HepG2 (cell line): ENCODE data around the gene HOTAIR. TPM values are rescaled to one million over a fixed set of nuclear protein-coding genes. Genes with fewer than 3 reads are reported as not detected.

Source experiments
- ATAC-seq: fragments of 200-7000 bp; cut with Tn5 transposase; 3 replicates; pipeline ENCODE4 v1.9.1; 2020; ENCODE audit warnings: mild to moderate bottlenecking, moderate library complexity
- BruUV-seq: library from RNA; stranded (reverse); fragments of 400-500 nt; replicated peaks from 2 replicates; lab custom pipeline; 2021; lab: Mats Ljungman, UMichigan
- CTCF ChIA-PET: fragments of 300-600 bp; formaldehyde crosslinking; extraction: SDS; loops from one replicate; lab custom pipeline; 2021; ENCODE audit warnings: low total read pairs, inconsistent platforms, low intra/inter-chr PET ratio; lab: Yijun Ruan, JAX
- POLR2A ChIA-PET: fragments of 350-600 bp; sonication (Branson Sonifier 250); formaldehyde crosslinking; loops from one replicate; lab custom pipeline; 2020; ENCODE audit warnings: antibody characterized with exemption, inconsistent platforms; lab: Yijun Ruan, JAX
- DNase-seq: peaks from one replicate; pipeline ENCODE4 v3.0.0-alpha.2; 2015; ENCODE audit warnings: low spot score
- FAIRE-seq: peaks from 3 replicates; lab custom pipeline; 2011; peaks lifted over from hg19 to GRCh38; lab: Jason Lieb, UNC
- H2AFZ ChIP-seq: one replicate; pipeline ENCODE4 v1.6.1; 2011; ENCODE audit warnings: low read length, inconsistent platforms
- H3K27ac ChIP-seq: fragments of 300-600 bp; 3 replicates; pipeline ENCODE4 v1.8.0; 2011; ENCODE audit warnings: mixed run types, mild to moderate bottlenecking, mixed read lengths, low read length, inconsistent platforms; ENCODE audit not compliant: insufficient read depth; ENCODE audit errors: extremely low read length
- H3K27me3 ChIP-seq, 2 experiments: fragments of 200-600 bp in 1 of 2; 2 replicates in 1 of 2; 3 replicates in 1 of 2; pipeline versions ENCODE4 v1.6.0 to v1.8.0; 2011; ENCODE audit warnings: low read length in 2 of 2, mild to moderate bottlenecking in 2 of 2, moderate library complexity in 2 of 2, inconsistent platforms in 1 of 2; ENCODE audit not compliant: insufficient read depth in 2 of 2, control insufficient read depth in 1 of 2
- H3K36me3 ChIP-seq, 2 experiments: fragments of 200-600 bp in 1 of 2; replicated peaks in 1 of 2; 2 replicates in 1 of 2; 3 replicates in 1 of 2; pipeline versions ENCODE4 v1.5.1 to v1.8.0; 2011; ENCODE audit warnings: low read length in 2 of 2, inconsistent platforms in 1 of 2; ENCODE audit not compliant: insufficient read depth in 2 of 2, control insufficient read depth in 1 of 2
- H3K4me1 ChIP-seq: 2 replicates; pipeline ENCODE4 v1.5.1; 2012; ENCODE audit warnings: low read length, inconsistent platforms; ENCODE audit not compliant: insufficient read depth
- H3K4me2 ChIP-seq: 2 replicates; pipeline ENCODE4 v1.6.0; 2011; ENCODE audit warnings: low read depth, low read length, inconsistent platforms
- H3K4me3 ChIP-seq, 3 experiments: fragments of 200-600 bp in 1 of 3; sonication (generic), shearing (Covaris generic) in 1 of 3; replicated peaks in 1 of 3; 2 replicates each; pipeline ENCODE4 v1.5.1; 2011 to 2016; ENCODE audit warnings: low read length in 3 of 3, inconsistent platforms in 2 of 3, low read depth in 2 of 3, mild to moderate bottlenecking in 2 of 3, control low read depth in 1 of 3, mixed read lengths in 1 of 3; ENCODE audit not compliant: insufficient read depth in 1 of 3
- H3K79me2 ChIP-seq: one replicate; pipeline ENCODE4 v1.6.1; 2011; ENCODE audit warnings: low read length, inconsistent platforms; ENCODE audit not compliant: insufficient read depth
- H3K9ac ChIP-seq: 2 replicates; pipeline ENCODE4 v1.6.0; 2011; ENCODE audit warnings: mild to moderate bottlenecking, low read depth, low read length, inconsistent platforms; ENCODE audit not compliant: insufficient read depth
- H3K9me3 ChIP-seq: 2 replicates; pipeline ENCODE4 v1.5.1; 2012; ENCODE audit warnings: mild to moderate bottlenecking, low read length
- H4K20me1 ChIP-seq: 2 replicates; pipeline ENCODE4 v1.6.0; 2011; ENCODE audit warnings: inconsistent platforms, mild to moderate bottlenecking, low read length, moderate library complexity; ENCODE audit not compliant: insufficient read depth
- CSRNP1 ChIP-seq: sonication (generic); formaldehyde crosslinking; IDR thresholded peaks from 2 replicates; pipeline ENCODE4 v1.8.1; 2023; ENCODE audit warnings: mild to moderate bottlenecking, missing genetic modification reagents
- DMTF1 ChIP-seq: sonication (generic); formaldehyde crosslinking; IDR thresholded peaks from 2 replicates; pipeline ENCODE4 v1.4.0; 2020; ENCODE audit warnings: mild to moderate bottlenecking, missing genetic modification reagents
- ELF3 ChIP-seq: IDR thresholded peaks from 2 replicates; pipeline ENCODE4 v1.6.1; 2016; ENCODE audit warnings: missing genetic modification reagents, missing compliant biosample characterization
- GPN1 ChIP-seq: sonication (generic); formaldehyde crosslinking; IDR thresholded peaks from 2 replicates; pipeline ENCODE4 v1.5.1; 2020; ENCODE audit warnings: missing genetic modification reagents, borderline replicate concordance
- IKZF1 ChIP-seq: fragments of 450-650 bp; IDR thresholded peaks from 2 replicates; pipeline ENCODE4 v1.7.1; 2016
- NBN ChIP-seq: fragments of 450-650 bp; conservative IDR thresholded peaks from 2 replicates; pipeline ENCODE4 v1.6.1; 2017
- RBFOX2 ChIP-seq: fragments of 200-400 bp; formaldehyde crosslinking; IDR thresholded peaks from 2 replicates; pipeline ENCODE4 v1.6.1; 2017; ENCODE audit warnings: low read depth, mild to moderate bottlenecking, low read length
- TEAD2 ChIP-seq: sonication (generic); formaldehyde crosslinking; IDR thresholded peaks from 2 replicates; pipeline ENCODE4 v1.9.0; 2021; ENCODE audit warnings: missing genetic modification reagents
- ZNF275 ChIP-seq: sonication (generic); formaldehyde crosslinking; IDR thresholded peaks from 2 replicates; pipeline ENCODE4 v1.8.0; 2022; ENCODE audit warnings: missing genetic modification reagents, mild to moderate bottlenecking, inconsistent platforms, borderline replicate concordance
- ZNF510 ChIP-seq: sonication (generic); formaldehyde crosslinking; IDR thresholded peaks from 2 replicates; pipeline ENCODE4 v1.4.0; 2020; ENCODE audit warnings: low read depth, mild to moderate bottlenecking, missing genetic modification reagents
- WGBS: methylation state at CpG from one replicate; pipeline ENCODE4 v1.1.6; 2017; ENCODE audit warnings: low lambda C conversion rate; 5-methylcytosine and 5-hydroxymethylcytosine counted together
- in situ Hi-C: cut with HindIII; loops from 2 replicates; pipeline ENCODE4 v1.10.0; 2017; ENCODE audit warnings: low pct_unique_long_range_greater_than_20kb; ENCODE audit not compliant: extremely low pct_ligation_motif_present
- intact Hi-C: fragments of 100-400 bp; cut with micrococcal nuclease; formaldehyde crosslinking; loops from one replicate; pipeline ENCODE4 v1.10.0; 2022; ENCODE audit not compliant: unreplicated experiment
- polyA plus RNA-seq, 8 experiments: library from polyadenylated mRNA; depleted of rRNA in 3 of 8; stranded (reverse) in 7 of 8; unstranded in 1 of 8; fragments of >200 nt; fragmentation: Illumina TruSeq in 4 of 8; extraction: Trizol in 4 of 8; gene quantifications; 2 replicates each; pipeline versions ENCODE4 v1.2.1 to v1.2.3, GENCODE V29; 2011 to 2016; ENCODE audit warnings: low read depth in 4 of 8, missing spikeins in 1 of 8, mixed read lengths in 1 of 8; ENCODE audit not compliant: insufficient read depth in 1 of 8
- total RNA-seq, 5 experiments: library from RNA; depleted of rRNA; stranded (reverse); fragments of >200 nt; fragmentation: Illumina TruSeq; extraction: Trizol; gene quantifications; 2 replicates each; pipeline ENCODE4 v1.2.3, GENCODE V29; 2016; ENCODE audit warnings: low read depth in 1 of 5

The HOTAIR gene
- total and polyA plus RNA-seq, 2 of the 13 experiments (the other 11 are each of a cell fraction or from before 2014, with no cell fraction given) = not detected

- no peak overlapping the region for H3K9ac ChIP-seq
- TF ChIP-seq NBN (no peak), GPN1 (CRISPR knock-in tag) (no peak), IKZF1 (no peak), DMTF1 (CRISPR knock-in tag) (no peak), CSRNP1 (CRISPR knock-in tag) (no peak), ZNF275 (CRISPR knock-in tag) (no peak), ELF3 (CRISPR knock-in tag) (no peak), ZNF510 (CRISPR knock-in tag) (no peak), RBFOX2 (no peak), TEAD2 (no peak)
- TF ChIP-seq, all 625 proteins: peak for 0
- Histone ChIP-seq H3K36me3 (no peaks in the 10 kb centered on the region), H3K4me2 (no peak overlapping the region), H4K20me1 (no peaks in the 10 kb centered on the region), H3K9me3 (no peaks in the 10 kb centered on the region), H2AFZ (no peak overlapping the region), H3K79me2 (no peaks in the 10 kb centered on the region), H3K4me1 (peaks cover 40% of the 10 kb centered on the region), H3K27ac (no peak overlapping the region), H3K4me3 (no peak overlapping the region), H3K27me3 (peaks cover 6 to 67% of the 10 kb centered on the region in 2 experiments; a peak in 4 of 5 replicates)
- DNase-seq = no peak
- CTCF ChIA-PET = no interaction called here
- POLR2A ChIA-PET = no interaction called here
- no peak for FAIRE-seq
- 55% methylated on average over 10 of the region's 11 CpGs for WGBS
- no TSS peak for BruUV-seq
- ATAC-seq = no peak
- intact Hi-C loops (no loop called here), in situ Hi-C loops (loop anchor here (10.0 kb wide), 1 partner anchor 376 kb away; no protein-coding TSS in a partner anchor)
Observed at GRCh38 chr12:53998110-53998899, 23.6 kb upstream of the HOTAIR start.
